ENCODE data around the gene KDM4B.

Gene KDM4B

GRCh38 chr19:5051619-5052018 is 82.7 kb downstream of the KDM4B start:
- DNase-seq: no peak

GRCh38 chr19:5052515-5052914 is 83.6 kb downstream of the KDM4B start:
- DNase-seq: no peak

- DNase-seq: no peak
Measured at GRCh38 chr19:5052945-5053485, 84.1 kb downstream of the KDM4B start.

- DNase-seq: no peak
Measured at GRCh38 chr19:5053661-5054060, 84.7 kb downstream of the KDM4B start.

GRCh38 chr19:5054551-5055456 is 85.9 kb downstream of the KDM4B start:
- DNase-seq: no peak

GRCh38 chr19:5055457-5055776 is 86.5 kb downstream of the KDM4B start:
- no peak for DNase-seq

- no peak for DNase-seq
Measured at GRCh38 chr19:5057860-5058259, 88.9 kb downstream of the KDM4B start.

GRCh38 chr19:5058521-5059212 is 89.8 kb downstream of the KDM4B start:
- DNase-seq: no peak

GRCh38 chr19:5059213-5059574 is 90.3 kb downstream of the KDM4B start:
- DNase-seq: no peak

- DNase-seq: no peak
Measured at GRCh38 chr19:5059793-5060192, 90.9 kb downstream of the KDM4B start.

- DNase-seq: no peak
Measured at GRCh38 chr19:5062195-5062594, 93.3 kb downstream of the KDM4B start.

- DNase-seq: no peak
Measured at GRCh38 chr19:5062799-5063198, 93.9 kb downstream of the KDM4B start.

GRCh38 chr19:5063873-5064645 is 95.1 kb downstream of the KDM4B start:
- DNase-seq: no peak

- DNase-seq: no peak
Measured at GRCh38 chr19:5064896-5065295, 96.0 kb downstream of the KDM4B start.

- DNase-seq: no peak
Measured at GRCh38 chr19:5065663-5066093, 96.8 kb downstream of the KDM4B start.

- no peak for DNase-seq
Measured at GRCh38 chr19:5066768-5067167, 97.9 kb downstream of the KDM4B start.

- DNase-seq: no peak
Measured at GRCh38 chr19:5067678-5068077, 98.8 kb downstream of the KDM4B start.

- peak; percentile 59 for DNase-seq
Measured at GRCh38 chr19:5068233-5069072, 99.5 kb downstream of the KDM4B start.

GRCh38 chr19:5070331-5070730 is 101.4 kb downstream of the KDM4B start:
- no peak for DNase-seq

GRCh38 chr19:5070930-5071329 is 102.0 kb downstream of the KDM4B start:
- no peak for DNase-seq

- no peak for DNase-seq
Measured at GRCh38 chr19:5071579-5071978, 102.7 kb downstream of the KDM4B start.

- no peak for DNase-seq
Measured at GRCh38 chr19:5072115-5072514, 103.2 kb downstream of the KDM4B start.
